Activated CD4-positive, alpha-beta memory T cell treated with anti-CD3 and anti-CD28 coated beads, Interleukin-2, amount 10 ng/mL, durations not matched to agents 7 days and 5 days (primary cell): Measurements from ENCODE around the gene RANBP9. TPM values are rescaled to one million over a fixed set of nuclear protein-coding genes. Genes with fewer than 3 reads are reported as not detected.

Experiments used
- CTCF ChIA-PET: fragments of 350-600 bp; sonication (Branson Sonifier 250); formaldehyde crosslinking; loops from one replicate; lab custom pipeline; 2021; ENCODE audit warnings: antibody characterized with exemption, inconsistent platforms; lab: Charles Lee
- POLR2A ChIA-PET: fragments of 350-600 bp; sonication (Branson Sonifier 250); formaldehyde crosslinking; loops from one replicate; lab custom pipeline; 2021; ENCODE audit warnings: antibody characterized with exemption; lab: Charles Lee
- DNase-seq: peaks from one replicate; pipeline ENCODE4 v3.0.0-alpha.2; 2020
- H3K27ac Mint-ChIP-seq: one replicate; pipeline ENCODE4 v1.8.0; 2021; ENCODE audit warnings: mild to moderate bottlenecking, mixed read lengths
- H3K27me3 Mint-ChIP-seq: one replicate; pipeline ENCODE4 v1.8.0; 2021; ENCODE audit warnings: mixed read lengths
- H3K36me3 Mint-ChIP-seq: one replicate; pipeline ENCODE4 v1.8.0; 2021; ENCODE audit warnings: low read depth, mixed read lengths
- H3K4me1 Mint-ChIP-seq: one replicate; pipeline ENCODE4 v1.8.0; 2021; ENCODE audit warnings: mixed read lengths
- H3K4me3 Mint-ChIP-seq: one replicate; pipeline ENCODE4 v1.8.0; 2021; ENCODE audit warnings: mild to moderate bottlenecking, mixed read lengths
- H3K9me3 Mint-ChIP-seq: one replicate; pipeline ENCODE4 v1.8.0; 2021; ENCODE audit warnings: mixed read lengths
- total RNA-seq, 2 experiments: library from RNA; stranded (reverse); gene quantifications; one replicate each; pipeline ENCODE4 v1.2.3, GENCODE V29; 2021

The RANBP9 gene
- total RNA-seq, 2 experiments from 2014 or later: 66.8 to 69.1 TPM

- H3K27me3 Mint-ChIP-seq: no peaks in the 10 kb centered on the region
- H3K4me3 Mint-ChIP-seq: peak overlapping the region; percentile 13
- peak overlapping the region; percentile 41 for H3K27ac Mint-ChIP-seq
- H3K4me1 Mint-ChIP-seq: peaks cover 48% of the 10 kb centered on the region
- ChIA-PET POLR2A (interaction anchor here (1.1 to 7.6 kb wide), 5 partner anchors 10 to 283 kb away, joined by 3 to 105 read pairs (median 4); partner anchors contain the start of genes RANBP9, SIRT5 and TBC1D7), CTCF (interaction anchor here (5.2 kb wide), 1 partner anchor 37 kb away, joined by 22 read pairs; the partner anchor contains the start of gene SIRT5)
- no peaks in the 10 kb centered on the region for H3K9me3 Mint-ChIP-seq
- DNase-seq: no peak
- peaks cover 12% of the 10 kb centered on the region for H3K36me3 Mint-ChIP-seq
Observed at GRCh38 chr6:13611715-13612114, 99.9 kb downstream of the RANBP9 start.

DNA sequence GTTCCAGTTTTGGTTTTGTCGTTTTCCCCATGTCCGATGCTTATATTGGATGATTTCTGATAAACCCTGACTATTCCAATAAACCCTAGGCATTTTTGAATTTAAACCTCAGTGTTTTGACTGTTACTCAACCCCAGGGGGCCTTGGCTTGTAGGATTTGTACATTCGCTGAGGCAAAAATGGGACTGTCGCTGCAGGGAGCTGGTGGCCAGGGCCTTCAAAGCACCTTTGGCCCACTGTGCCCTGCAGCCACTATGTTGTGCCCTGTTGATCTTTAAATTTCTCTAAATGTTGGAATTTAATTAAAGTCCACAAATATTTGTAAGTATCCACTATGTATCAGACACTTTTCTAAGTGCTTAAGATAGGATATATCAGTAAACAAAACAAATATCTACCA, 106.0 kb downstream of the RANBP9 start:
- peaks cover 2% of the 10 kb centered on the region for H3K4me1 Mint-ChIP-seq
- no peak overlapping the region for H3K4me3 Mint-ChIP-seq
- no peaks in the 10 kb centered on the region for H3K9me3 Mint-ChIP-seq
- H3K27ac Mint-ChIP-seq: no peak overlapping the region
- H3K36me3 Mint-ChIP-seq: peaks cover 8% of the 10 kb centered on the region
- ChIA-PET POLR2A (interaction anchor here (2.0 kb wide), 1 partner anchor 9 kb away, joined by 19 read pairs; the partner anchor contains the start of gene NOL7), CTCF (interaction anchor here (2.0 kb wide), 1 partner anchor 10 kb away, joined by 6 read pairs; the partner anchor contains the start of gene NOL7)
- H3K27me3 Mint-ChIP-seq: no peaks in the 10 kb centered on the region
- no peak for DNase-seq

DNA sequence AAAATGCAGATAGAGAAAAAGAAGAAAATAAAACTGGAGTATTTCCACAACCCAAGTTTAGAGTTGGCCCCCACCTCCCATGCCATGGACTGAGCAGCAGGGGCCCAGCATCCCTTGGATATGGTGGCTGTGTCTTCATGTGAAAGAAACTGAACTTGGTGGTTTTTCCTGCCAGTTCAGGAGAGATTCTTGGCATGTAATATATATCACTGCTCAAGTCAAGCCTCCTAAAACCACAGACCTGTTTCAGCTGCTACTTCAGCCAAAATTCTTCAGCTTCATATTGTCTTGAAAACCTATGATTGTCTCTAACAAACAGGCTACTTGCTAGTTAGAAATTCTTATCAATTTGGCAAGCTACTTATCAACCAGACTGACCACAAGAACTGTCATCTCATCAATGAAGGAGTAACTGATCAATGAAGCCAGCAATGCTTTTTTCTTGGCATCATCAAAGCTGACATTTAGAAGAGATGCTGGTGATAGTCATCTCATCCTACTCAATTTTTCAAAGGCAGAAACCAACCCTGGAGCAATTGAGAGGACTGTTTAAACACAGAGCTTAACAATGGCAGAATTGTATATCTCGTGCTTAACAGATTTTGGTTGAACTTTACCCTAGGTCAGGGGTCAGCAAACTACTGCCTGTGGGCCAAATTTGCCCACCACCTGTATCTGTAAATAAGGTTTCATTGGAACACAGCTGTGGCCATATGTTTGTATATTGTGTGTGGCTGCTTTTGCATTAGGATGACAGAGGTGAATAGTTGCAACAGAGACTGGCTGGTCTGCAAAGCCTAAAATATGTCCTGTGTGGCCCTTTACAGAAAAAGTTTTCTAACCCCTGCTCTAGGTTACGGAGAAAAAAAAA, 106.9 kb downstream of the RANBP9 start:
- DNase-seq: no peak
- H3K4me3 Mint-ChIP-seq: no peak overlapping the region
- no peak overlapping the region for H3K27ac Mint-ChIP-seq
- peaks cover 8% of the 10 kb centered on the region for H3K36me3 Mint-ChIP-seq
- CTCF ChIA-PET: interaction anchor here (1.8 to 2.0 kb wide), 2 partner anchors 10 to 30 kb away, joined by 6 to 9 read pairs; partner anchors contain the start of genes NOL7 and SIRT5
- H3K27me3 Mint-ChIP-seq: no peaks in the 10 kb centered on the region
- POLR2A ChIA-PET: interaction anchor here (1.2 to 2.0 kb wide), 2 partner anchors 10 to 30 kb away, joined by 5 to 19 read pairs; partner anchors contain the start of genes NOL7 and SIRT5
- no peaks in the 10 kb centered on the region for H3K9me3 Mint-ChIP-seq
- peaks cover 2% of the 10 kb centered on the region for H3K4me1 Mint-ChIP-seq

GRCh38 chr6:13604135-13604534, 107.5 kb downstream of the RANBP9 start:
- peaks cover 2% of the 10 kb centered on the region for H3K4me1 Mint-ChIP-seq
- no peak overlapping the region for H3K27ac Mint-ChIP-seq
- peaks cover 8% of the 10 kb centered on the region for H3K36me3 Mint-ChIP-seq
- H3K4me3 Mint-ChIP-seq: no peak overlapping the region
- no peaks in the 10 kb centered on the region for H3K9me3 Mint-ChIP-seq
- CTCF ChIA-PET: interaction anchor here (1.8 to 2.0 kb wide), 2 partner anchors 11 to 29 kb away, joined by 6 to 9 read pairs; partner anchors contain the start of genes NOL7 and SIRT5
- POLR2A ChIA-PET: interaction anchor here (1.2 to 2.0 kb wide), 2 partner anchors 11 to 29 kb away, joined by 5 to 19 read pairs; partner anchors contain the start of genes NOL7 and SIRT5
- no peak for DNase-seq
- no peaks in the 10 kb centered on the region for H3K27me3 Mint-ChIP-seq

- ChIA-PET POLR2A (no interaction called here), CTCF (no interaction called here)
- peaks cover 13% of the 10 kb centered on the region for H3K36me3 Mint-ChIP-seq
- no peak for DNase-seq
- no peaks in the 10 kb centered on the region for H3K9me3 Mint-ChIP-seq
- H3K27me3 Mint-ChIP-seq: no peaks in the 10 kb centered on the region
- H3K27ac Mint-ChIP-seq: no peak overlapping the region
- H3K4me3 Mint-ChIP-seq: no peak overlapping the region
- peaks cover 11% of the 10 kb centered on the region for H3K4me1 Mint-ChIP-seq
Observed at GRCh38 chr6:13600036-13600435, 111.6 kb downstream of the RANBP9 start.

DNA sequence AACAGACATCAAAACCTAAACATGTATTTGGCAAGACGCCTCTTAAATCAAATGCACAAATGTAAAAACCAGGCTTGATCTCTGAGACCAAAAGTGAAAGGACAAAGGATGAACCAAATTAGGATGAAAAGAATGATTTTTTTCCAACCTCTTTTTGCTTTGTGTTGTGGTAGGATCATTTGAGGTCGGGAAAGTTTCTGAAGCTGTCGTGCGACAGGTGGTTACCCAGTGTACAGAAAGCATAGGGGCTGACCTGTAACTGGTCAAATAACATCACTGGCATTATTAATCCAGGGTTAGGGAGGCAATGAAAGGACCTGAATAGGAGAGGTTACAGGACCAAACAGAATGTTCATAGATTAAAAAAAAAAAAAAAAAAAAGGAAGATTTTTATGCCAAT, 114.6 kb downstream of the RANBP9 start:
- POLR2A ChIA-PET: no interaction called here
- H3K27me3 Mint-ChIP-seq: no peaks in the 10 kb centered on the region
- CTCF ChIA-PET: no interaction called here
- peaks cover 18% of the 10 kb centered on the region for H3K36me3 Mint-ChIP-seq
- DNase-seq: no peak
- no peaks in the 10 kb centered on the region for H3K9me3 Mint-ChIP-seq
- H3K4me3 Mint-ChIP-seq: no peak overlapping the region
- no peak overlapping the region for H3K27ac Mint-ChIP-seq
- H3K4me1 Mint-ChIP-seq: peaks cover 18% of the 10 kb centered on the region

GRCh38 chr6:13593720-13594119, 117.9 kb downstream of the RANBP9 start:
- POLR2A ChIA-PET: interaction anchor here (0.9 to 2.6 kb wide), 3 partner anchors 15 to 22 kb away, joined by 4 to 10 read pairs (median 5); partner anchors contain the start of genes NOL7 and SIRT5
- DNase-seq: no peak
- Mint-ChIP-seq H3K27ac (no peak overlapping the region), H3K4me1 (peaks cover 18% of the 10 kb centered on the region), H3K27me3 (no peaks in the 10 kb centered on the region), H3K36me3 (peaks cover 16% of the 10 kb centered on the region), H3K4me3 (no peak overlapping the region), H3K9me3 (no peaks in the 10 kb centered on the region)
- CTCF ChIA-PET: interaction anchor here (1.4 to 2.7 kb wide), 3 partner anchors 19 to 472 kb away, joined by 3 to 18 read pairs (median 3); partner anchors contain the start of gene SIRT5

- no peak for DNase-seq
- H3K27ac Mint-ChIP-seq: no peak overlapping the region
- H3K4me3 Mint-ChIP-seq: no peak overlapping the region
- POLR2A ChIA-PET: interaction anchor here (0.9 to 2.6 kb wide), 2 partner anchors 18 to 23 kb away, joined by 5 to 10 read pairs; partner anchors contain the start of genes NOL7 and SIRT5
- peaks cover 18% of the 10 kb centered on the region for H3K4me1 Mint-ChIP-seq
- CTCF ChIA-PET: interaction anchor here (1.4 to 2.7 kb wide), 2 partner anchors 18 to 473 kb away, joined by 3 to 18 read pairs; partner anchors contain the start of gene SIRT5
- H3K9me3 Mint-ChIP-seq: no peaks in the 10 kb centered on the region
- no peaks in the 10 kb centered on the region for H3K27me3 Mint-ChIP-seq
- peaks cover 15% of the 10 kb centered on the region for H3K36me3 Mint-ChIP-seq
Observed at GRCh38 chr6:13593103-13593502, 118.5 kb downstream of the RANBP9 start.

DNA sequence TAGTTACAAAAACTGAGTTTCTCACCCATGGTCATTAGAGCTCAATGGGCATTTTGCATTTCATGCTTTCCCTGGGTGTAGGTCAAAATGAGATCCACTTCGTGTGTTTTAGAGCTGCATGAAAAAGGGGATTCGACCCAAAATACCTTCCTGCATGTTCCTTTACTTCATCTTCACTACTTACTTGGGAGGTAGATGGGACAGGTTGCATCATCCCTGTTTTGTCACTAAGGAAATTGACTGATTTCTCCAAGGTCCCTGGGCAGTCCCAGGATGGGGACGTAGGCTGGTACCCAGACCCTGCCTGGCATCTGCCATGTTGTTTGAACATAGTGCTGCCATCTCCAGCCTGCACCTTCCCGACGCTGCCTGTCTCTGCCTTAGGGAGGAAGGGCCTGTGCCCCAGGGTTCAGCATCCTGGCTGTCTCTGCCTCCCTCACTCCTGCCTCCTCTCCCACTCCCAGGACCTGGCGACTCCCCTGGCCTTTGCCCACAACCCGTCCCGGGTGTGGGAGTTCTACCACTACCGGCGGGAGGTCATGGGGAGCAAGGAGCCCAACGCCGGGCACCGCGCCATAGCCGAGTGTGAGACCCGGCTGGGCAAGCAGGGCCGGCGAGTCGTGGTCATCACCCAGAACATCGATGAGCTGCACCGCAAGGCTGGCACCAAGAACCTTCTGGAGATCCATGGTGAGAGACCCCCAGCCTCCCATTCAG, 120.3 kb downstream of the RANBP9 start:
- CTCF ChIA-PET: interaction anchor here (1.5 to 1.8 kb wide), 2 partner anchors 16 to 24 kb away, joined by 4 to 5 read pairs; partner anchors contain the start of gene NOL7
- Mint-ChIP-seq H3K4me3 (no peak overlapping the region), H3K27ac (no peak overlapping the region), H3K4me1 (peaks cover 18% of the 10 kb centered on the region), H3K27me3 (no peaks in the 10 kb centered on the region), H3K9me3 (no peaks in the 10 kb centered on the region), H3K36me3 (peaks cover 9% of the 10 kb centered on the region)
- POLR2A ChIA-PET: interaction anchor here (1.4 to 2.1 kb wide), 3 partner anchors 17 to 23 kb away, joined by 3 to 6 read pairs (median 4); partner anchors contain the start of genes NOL7 and SIRT5
- no peak for DNase-seq

DNA sequence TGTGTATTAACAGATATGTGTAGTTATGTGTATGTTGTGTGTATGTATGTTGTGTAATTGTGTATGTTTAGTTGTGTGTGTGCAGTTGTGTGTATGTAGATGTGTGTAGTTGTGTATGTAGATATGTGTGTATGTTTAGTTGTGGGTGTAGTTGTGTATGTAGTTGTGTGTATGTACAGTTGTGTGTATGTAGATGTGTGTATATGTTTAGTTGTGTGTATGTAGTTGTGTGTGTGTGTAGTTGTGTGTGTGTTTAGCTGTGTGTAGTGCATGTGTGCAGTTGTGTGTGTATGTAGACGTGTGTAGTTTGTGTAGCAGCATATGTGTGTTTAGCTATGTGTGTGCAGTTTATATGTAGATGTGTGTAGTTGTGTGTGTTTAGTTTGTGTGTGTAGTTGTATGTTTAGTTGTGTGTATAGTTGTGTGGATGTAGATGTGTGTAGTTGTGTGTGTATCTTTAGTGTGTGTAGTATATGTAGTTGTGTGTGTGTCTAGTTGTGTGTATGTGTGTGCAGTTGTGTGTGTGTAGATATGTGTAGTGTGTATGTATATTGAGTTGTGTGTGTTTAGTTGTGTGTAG, 121.0 kb downstream of the RANBP9 start:
- Mint-ChIP-seq H3K27ac (no peak overlapping the region), H3K36me3 (peaks cover 9% of the 10 kb centered on the region), H3K27me3 (no peaks in the 10 kb centered on the region), H3K4me3 (no peak overlapping the region), H3K4me1 (peaks cover 13% of the 10 kb centered on the region), H3K9me3 (no peaks in the 10 kb centered on the region)
- CTCF ChIA-PET: interaction anchor here (1.5 to 1.8 kb wide), 2 partner anchors 15 to 24 kb away, joined by 4 to 5 read pairs; partner anchors contain the start of gene NOL7
- POLR2A ChIA-PET: interaction anchor here (1.4 to 2.1 kb wide), 3 partner anchors 16 to 24 kb away, joined by 3 to 6 read pairs (median 4); partner anchors contain the start of genes NOL7 and SIRT5
- no peak for DNase-seq

- POLR2A ChIA-PET: no interaction called here
Observed at GRCh38 chr6:13589801-13590200, 121.8 kb downstream of the RANBP9 start.

More at GRCh38 chr6:13589801-13590200, 121.8 kb downstream of the RANBP9 start:
- Mint-ChIP-seq H3K9me3 (no peaks in the 10 kb centered on the region), H3K4me1 (peaks cover 9% of the 10 kb centered on the region), H3K27me3 (no peaks in the 10 kb centered on the region), H3K4me3 (no peak overlapping the region), H3K36me3 (peaks cover 11% of the 10 kb centered on the region), H3K27ac (no peak overlapping the region)
- CTCF ChIA-PET: interaction anchor here (1.5 to 1.8 kb wide), 2 partner anchors 14 to 25 kb away, joined by 4 to 5 read pairs; partner anchors contain the start of gene NOL7
- no peak for DNase-seq
